Fibroblast of pulmonary artery (primary cell): ENCODE data around the gene OR7E24.

ENCODE experiments used
- DNase-seq: peaks from one replicate; pipeline ENCODE4 v3.0.0-alpha.2; 2010; ENCODE audit warnings: low read depth
- H3K4me3 ChIP-seq: replicated peaks from 2 replicates; pipeline ENCODE4 v1.5.1; 2011; ENCODE audit warnings: low read depth, mild to moderate bottlenecking, control low read depth, low read length, moderate library complexity
- CTCF ChIP-seq: IDR thresholded peaks from 2 replicates; pipeline ENCODE4 v1.5.1; 2011; ENCODE audit warnings: mild to moderate bottlenecking, control low read depth, low read length, inconsistent platforms; ENCODE audit errors: missing control alignments

OR7E24 gene

GRCh38 chr19:9296336-9296735, 45.6 kb downstream of the OR7E24 start:
- TF ChIP-seq CTCF, result no peak
- DNase-seq, result no peak
- H3K4me3 ChIP-seq, result no peak overlapping the region
